ENCODE data around the gene E2F7. TPM values are rescaled to one million over a fixed set of nuclear protein-coding genes. Genes with fewer than 3 reads are reported as not detected.

E2F7 gene
- total RNA-seq, 4 donors from 2014 or later: 0.83 to 5.2 (median 1.9) TPM

GRCh38 chr12:77062846-77063461, 2.4 kb downstream of the E2F7 start:
- no peaks in the 10 kb centered on the region for H3K9me3 ChIP-seq
- 76% methylated on average over 12 of the region's 12 CpGs for WGBS
- no peak overlapping the region for H3K27ac ChIP-seq
- no peak for DNase-seq (ENCODE audit: low spot score in 2 of 2)
- no peaks in the 10 kb centered on the region for H3K36me3 ChIP-seq
- H3K27me3 ChIP-seq: peaks cover 5% of the 10 kb centered on the region
- peaks cover 6% of the 10 kb centered on the region for H3K4me1 ChIP-seq
- no peak for TF ChIP-seq POLR2A (IDR thresholded peaks at IDR 0.05)
- H3K4me3 ChIP-seq: no peak overlapping the region

- no peaks in the 10 kb centered on the region for H3K36me3 ChIP-seq
Measured at GRCh38 chr12:77062396-77062795, 3.0 kb downstream of the E2F7 start.

GRCh38 chr12:77060883-77061240, 4.5 kb downstream of the E2F7 start:
- no peaks in the 10 kb centered on the region for H3K36me3 ChIP-seq

More at GRCh38 chr12:77062396-77062795, 3.0 kb downstream of the E2F7 start:
- 78% methylated on average over 1 of the region's 1 CpG for WGBS
- no peak for DNase-seq (ENCODE audit: low spot score in 2 of 2)
- Histone ChIP-seq H3K9me3 (no peaks in the 10 kb centered on the region), H3K27ac (no peak overlapping the region), H3K4me1 (peaks cover 6% of the 10 kb centered on the region), H3K27me3 (peaks cover 5% of the 10 kb centered on the region), H3K4me3 (no peak overlapping the region)
- TF ChIP-seq POLR2AphosphoS5 (IDR thresholded peaks at IDR 0.05): no peak
- TF ChIP-seq CTCF (IDR thresholded peaks at IDR 0.05): no peak
- no peak for TF ChIP-seq EP300 (IDR thresholded peaks at IDR 0.05)
- TF ChIP-seq POLR2A (IDR thresholded peaks at IDR 0.05): no peak

DNA sequence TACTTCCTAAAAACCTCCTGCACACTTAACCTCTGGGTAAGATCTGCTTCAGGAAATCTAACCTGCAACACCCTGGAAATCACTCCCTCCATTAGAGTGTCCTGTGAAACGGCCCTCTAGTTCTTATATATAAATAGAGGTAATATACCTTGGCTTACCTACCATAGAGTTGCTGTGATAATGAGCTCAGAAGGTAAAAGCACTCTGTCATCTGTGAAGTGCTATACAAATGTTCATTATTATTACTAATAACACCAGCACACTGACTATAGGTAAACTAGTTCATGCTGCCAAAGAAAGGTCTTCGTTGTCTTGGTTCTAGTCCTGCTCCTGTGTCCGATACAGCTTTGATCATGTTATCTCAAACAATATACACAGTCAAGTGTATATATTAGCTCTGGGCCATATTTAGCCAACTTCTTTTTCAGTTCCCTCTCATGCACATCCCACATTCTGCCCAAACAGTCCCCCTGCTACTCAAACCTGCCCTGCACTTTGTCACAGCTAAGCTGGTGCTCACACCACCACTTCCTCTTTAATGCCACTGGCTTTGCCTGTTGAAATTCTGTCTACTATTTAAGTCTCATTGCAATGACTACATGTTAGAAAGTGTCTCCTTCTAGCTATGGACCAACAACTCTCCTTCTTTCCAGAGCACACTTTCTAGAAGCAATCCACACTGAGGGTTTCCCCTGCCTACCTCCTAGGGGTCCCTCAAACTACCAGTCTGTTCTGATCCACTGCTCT, 5.1 kb downstream of the E2F7 start:
- DNase-seq (ENCODE audit: low spot score in 2 of 2): no peak
- Histone ChIP-seq H3K4me3 (no peak overlapping the region), H3K9me3 (no peaks in the 10 kb centered on the region), H3K36me3 (no peaks in the 10 kb centered on the region), H3K27me3 (peaks cover 5% of the 10 kb centered on the region), H3K27ac (no peak overlapping the region), H3K4me1 (peaks cover 6% of the 10 kb centered on the region)
- WGBS: 85% methylated on average over 3 of the region's 3 CpGs
- TF ChIP-seq POLR2A (IDR thresholded peaks at IDR 0.05) (no peak), POLR2AphosphoS5 (IDR thresholded peaks at IDR 0.05) (no peak), EP300 (IDR thresholded peaks at IDR 0.05) (no peak), CTCF (IDR thresholded peaks at IDR 0.05) (no peak)

More at GRCh38 chr12:77060883-77061240, 4.5 kb downstream of the E2F7 start:
- H3K27me3 ChIP-seq: peaks cover 5% of the 10 kb centered on the region
- no peaks in the 10 kb centered on the region for H3K9me3 ChIP-seq
- no peak overlapping the region for H3K27ac ChIP-seq
- H3K4me3 ChIP-seq: no peak overlapping the region
- DNase-seq (ENCODE audit: low spot score in 2 of 2): no peak
- TF ChIP-seq EP300 (IDR thresholded peaks at IDR 0.05) (no peak), CTCF (IDR thresholded peaks at IDR 0.05) (no peak), POLR2A (IDR thresholded peaks at IDR 0.05) (no peak), POLR2AphosphoS5 (IDR thresholded peaks at IDR 0.05) (no peak)
- H3K4me1 ChIP-seq: peaks cover 6% of the 10 kb centered on the region
- 96% methylated on average over 5 of the region's 5 CpGs for WGBS

GRCh38 chr12:77058740-77059139, 6.6 kb downstream of the E2F7 start:
- Histone ChIP-seq H3K4me3 (no peak overlapping the region), H3K9me3 (no peaks in the 10 kb centered on the region), H3K27ac (no peak overlapping the region), H3K4me1 (no peaks in the 10 kb centered on the region), H3K27me3 (peaks cover 5% of the 10 kb centered on the region), H3K36me3 (no peaks in the 10 kb centered on the region)
- WGBS: 93% methylated on average over 5 of the region's 5 CpGs
- DNase-seq (ENCODE audit: low spot score in 2 of 2): no peak
- no peak for TF ChIP-seq POLR2AphosphoS5 (IDR thresholded peaks at IDR 0.05)
- TF ChIP-seq CTCF (IDR thresholded peaks at IDR 0.05): no peak
- TF ChIP-seq POLR2A (IDR thresholded peaks at IDR 0.05): no peak
- TF ChIP-seq EP300 (IDR thresholded peaks at IDR 0.05): no peak
